DMS53 treated with DMSO at 0.1 percent for 48 hours (cell line): ENCODE data around the gene CDC42BPG.

Source experiments
- DNase-seq: peaks from one replicate; lab custom pipeline; 2025; ENCODE audit not compliant: unreplicated experiment; lab: John Stamatoyannopoulos, UW

Gene CDC42BPG

GRCh38 chr11:64880240-64881001, 36.0 kb upstream of the CDC42BPG start:
- no peak for DNase-seq

GRCh38 chr11:64879244-64879900, 34.9 kb upstream of the CDC42BPG start:
- DNase-seq = no peak

DNA sequence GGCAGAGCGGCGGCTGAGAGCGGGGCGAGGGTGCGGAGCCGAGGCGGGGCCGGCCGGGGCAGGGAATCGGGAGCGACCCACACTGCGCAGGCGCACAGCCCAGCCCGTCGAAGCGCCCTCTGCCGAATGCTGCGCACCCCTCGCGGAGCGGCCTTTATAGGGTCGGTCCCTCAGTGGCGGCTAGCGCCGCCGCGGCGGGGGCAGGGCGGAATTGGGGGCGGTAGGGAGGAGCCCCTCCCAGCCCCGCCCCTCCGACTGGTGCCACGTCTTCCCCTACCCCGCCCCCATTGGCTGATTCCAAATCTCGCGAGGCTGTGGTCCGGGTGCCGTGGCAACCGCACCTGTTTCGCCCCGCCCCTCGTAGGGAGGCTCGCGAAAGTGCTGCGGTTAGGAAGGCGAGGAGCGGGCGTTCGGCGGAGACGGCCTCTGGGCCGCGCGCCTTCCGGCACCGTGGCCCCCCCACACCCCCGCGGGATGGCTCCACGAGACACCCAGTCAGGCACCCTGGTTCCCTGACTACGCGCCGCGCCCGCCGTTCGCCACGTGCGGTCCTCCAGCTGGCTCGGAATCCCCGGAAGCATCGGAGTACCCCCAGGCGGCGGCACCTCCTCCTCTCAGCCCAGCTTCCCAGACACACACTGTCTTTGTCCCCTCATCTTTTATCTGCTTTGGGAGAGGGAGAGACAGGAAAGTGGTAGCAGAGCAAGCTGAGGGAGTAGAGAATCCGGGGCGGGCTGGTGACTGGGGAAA, 34.2 kb upstream of the CDC42BPG start, which contains the start of gene EHD1:
Gene EHD1, minus strand, starts transcription at position 128 of the 750 bp plus-strand sequence. CDS start 157 bp downstream, outside the sequence.
- peak; percentile 92 for DNase-seq

- DNase-seq = peak; percentile 66
Observed at GRCh38 chr11:64878223-64878493, 33.7 kb upstream of the CDC42BPG start.

GRCh38 chr11:64877390-64878222, 33.2 kb upstream of the CDC42BPG start:
- DNase-seq = no peak

GRCh38 chr11:64876835-64877341, 32.4 kb upstream of the CDC42BPG start:
- DNase-seq = no peak

DNA sequence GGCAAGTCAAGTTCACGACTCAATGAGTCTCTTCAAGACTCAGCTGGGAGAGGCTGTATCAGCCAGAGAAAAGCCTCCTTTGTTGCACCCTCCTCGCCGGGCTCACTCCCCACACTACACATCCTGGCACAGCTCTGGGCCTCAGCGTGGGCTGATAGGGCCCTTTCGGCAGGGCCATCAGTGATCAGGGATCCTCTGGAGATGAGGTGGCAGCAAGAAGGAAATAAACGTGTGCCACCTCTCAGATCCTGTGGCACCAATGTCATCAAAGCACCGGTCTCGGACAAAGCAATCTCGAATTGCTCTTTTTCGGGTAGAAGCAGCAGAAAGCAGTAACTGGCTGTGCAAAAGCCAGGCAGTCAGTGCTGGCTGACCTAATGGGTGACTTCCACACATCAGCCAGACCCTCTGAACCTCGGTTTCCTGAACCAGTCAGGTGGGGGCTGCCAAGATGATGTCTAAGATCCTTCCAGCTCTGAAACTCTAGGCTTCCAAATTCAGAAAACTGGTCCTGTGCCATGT, 31.8 kb upstream of the CDC42BPG start:
- no peak for DNase-seq

GRCh38 chr11:64875369-64876228, 31.1 kb upstream of the CDC42BPG start:
- DNase-seq = no peak

GRCh38 chr11:64874308-64875240, 30.1 kb upstream of the CDC42BPG start:
- DNase-seq = no peak

DNA sequence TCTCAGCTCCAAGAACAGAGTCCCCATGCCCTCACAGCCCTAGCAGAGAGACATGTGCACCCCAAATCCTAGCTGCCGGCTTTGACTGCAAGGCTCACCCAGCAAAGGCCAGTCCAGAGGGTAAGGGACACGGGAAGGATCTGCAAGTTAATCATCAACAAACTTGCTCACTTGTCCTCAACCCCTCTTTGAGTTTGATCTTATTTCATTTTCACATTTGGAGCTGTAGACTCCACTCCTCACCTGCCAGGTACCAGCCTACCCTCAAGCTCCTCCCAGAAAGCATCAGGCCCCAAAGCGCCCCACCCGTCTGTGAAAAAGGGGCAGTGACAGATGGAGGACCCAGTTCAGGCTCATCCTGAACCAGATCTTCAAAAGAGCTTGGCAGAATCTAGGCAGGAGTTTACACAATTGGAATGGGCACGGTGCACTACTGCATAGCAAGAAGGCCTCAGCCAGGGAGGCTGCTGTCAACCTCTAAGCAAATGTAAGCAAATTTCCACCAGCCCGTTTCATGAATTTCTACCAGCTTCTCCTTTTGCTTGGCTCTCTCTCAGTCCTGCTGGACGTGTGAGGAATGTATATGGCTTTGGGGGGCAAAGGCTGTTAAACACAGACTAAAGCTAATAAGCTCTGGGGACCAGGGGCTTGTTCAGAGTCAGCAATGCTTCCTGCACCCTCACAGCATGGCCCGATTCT, 28.5 kb upstream of the CDC42BPG start:
- no peak for DNase-seq

- DNase-seq = no peak
Observed at GRCh38 chr11:64871492-64871891, 27.0 kb upstream of the CDC42BPG start.

GRCh38 chr11:64870893-64871466, 26.5 kb upstream of the CDC42BPG start:
- DNase-seq = no peak

- no peak for DNase-seq
Observed at GRCh38 chr11:64870176-64870892, 25.9 kb upstream of the CDC42BPG start.

DNA sequence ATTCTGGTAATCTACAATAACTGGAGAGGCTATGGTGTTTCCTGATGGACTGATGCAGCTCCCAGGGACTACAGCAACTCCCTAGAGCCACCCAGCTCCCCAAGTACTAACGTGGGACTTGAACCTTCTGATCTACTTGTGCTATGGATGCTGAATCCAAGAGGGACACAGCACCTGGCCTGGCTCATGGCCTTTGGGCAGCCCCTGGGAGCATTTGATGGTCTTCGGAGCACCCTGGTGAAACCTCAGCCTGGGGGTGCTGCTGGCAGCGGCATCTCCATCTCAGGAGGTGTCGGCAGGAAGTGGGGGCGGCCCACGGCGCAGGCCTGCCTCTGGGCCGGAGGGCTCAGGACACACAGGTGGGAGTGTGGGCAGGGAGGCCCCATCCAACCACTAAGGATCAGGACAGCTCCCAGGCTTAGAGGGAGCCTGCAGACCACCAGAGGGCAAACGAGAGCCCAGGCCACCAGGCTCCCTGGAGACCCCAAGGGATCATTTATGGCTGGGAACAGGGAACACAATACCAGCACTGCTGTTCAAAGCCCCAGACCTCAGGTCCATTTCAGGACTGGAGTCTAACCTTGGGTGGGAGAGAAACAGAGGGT, 25.2 kb upstream of the CDC42BPG start:
- no peak for DNase-seq

DNA sequence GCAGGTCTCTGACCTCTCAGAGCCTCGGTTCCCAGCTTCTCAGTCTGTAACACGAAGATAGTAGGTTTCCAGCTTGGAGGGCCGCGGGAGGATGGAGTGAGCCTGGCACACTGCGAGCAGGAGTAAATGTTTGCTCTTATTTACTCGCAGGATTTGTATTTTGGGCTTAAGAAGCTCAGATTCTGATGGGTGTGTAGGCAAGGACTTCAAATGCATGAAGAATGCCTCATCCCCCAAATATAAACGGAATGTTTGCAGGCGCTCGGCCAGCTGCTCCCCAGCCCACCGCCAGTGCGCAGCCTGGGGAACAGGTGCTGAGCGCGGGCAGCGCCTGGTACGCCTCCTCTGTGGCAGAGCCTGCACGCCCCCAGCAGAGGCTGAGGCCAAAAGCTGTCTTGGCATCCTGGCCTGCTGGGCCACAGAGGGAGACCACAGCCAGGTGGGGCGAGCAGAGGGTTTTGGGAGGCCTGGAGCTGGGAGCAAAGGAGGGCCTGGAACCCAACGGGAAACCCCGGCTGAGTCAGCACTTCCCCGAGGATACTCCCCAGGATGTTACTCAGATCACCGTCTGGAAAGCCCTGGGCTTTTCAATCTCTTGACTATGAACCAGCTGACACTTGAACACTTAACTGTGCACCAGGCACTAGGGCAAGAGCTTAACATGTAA, 24.6 kb upstream of the CDC42BPG start:
- DNase-seq = no peak
